Measurements from ENCODE around the gene FARSB. TPM values are rescaled to one million over a fixed set of nuclear protein-coding genes. Genes with fewer than 3 reads are reported as not detected.

Gene FARSB
- total RNA-seq, 2 experiments from 2014 or later = 56.3 to 58.5 TPM

GRCh38 chr2:222548992-222549391, 106.9 kb downstream of the FARSB start:
- Mint-ChIP-seq H3K4me3 (no peak overlapping the region), H3K4me1 (no peaks in the 10 kb centered on the region), H3K36me3 (ENCODE audit: low read depth) (no peaks in the 10 kb centered on the region), H3K9me3 (ENCODE audit: low read depth) (no peaks in the 10 kb centered on the region), H3K27ac (no peak overlapping the region), H3K27me3 (peaks cover 3% of the 10 kb centered on the region)
- CTCF ChIA-PET = no interaction called here
- ATAC-seq (no peak), DNase-seq (no peak)
- intact Hi-C loops (cut with DNase I, micrococcal nuclease) = no loop called here
- POLR2A ChIA-PET = no interaction called here

DNA sequence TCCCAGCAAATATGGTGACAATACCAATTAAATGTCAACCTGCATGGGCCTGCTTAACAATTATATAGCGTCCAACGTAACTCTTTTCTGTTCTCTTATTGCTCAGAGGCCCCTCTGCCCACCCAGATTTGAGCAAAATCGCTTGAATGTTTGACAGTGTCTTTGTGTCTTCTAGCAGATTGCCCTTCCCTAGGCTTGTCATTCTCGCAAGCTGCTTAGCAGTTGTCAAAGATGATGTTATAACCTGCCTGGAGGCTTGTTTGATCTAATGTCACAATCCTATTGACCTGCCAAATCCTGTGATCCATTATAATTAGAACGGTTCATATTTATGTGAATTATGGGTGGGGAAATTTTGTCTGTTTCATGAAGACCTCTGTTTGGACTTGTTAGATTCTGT, 108.8 kb downstream of the FARSB start:
- ChIA-PET POLR2A (no interaction called here), CTCF (interaction anchor here (0.7 kb wide), 1 partner anchor 315 kb away, joined by 3 read pairs; no protein-coding TSS in a partner anchor)
- Mint-ChIP-seq H3K4me3 (no peak overlapping the region), H3K27me3 (peaks cover under 1% of the 10 kb centered on the region), H3K4me1 (no peaks in the 10 kb centered on the region), H3K9me3 (ENCODE audit: low read depth) (no peaks in the 10 kb centered on the region), H3K27ac (no peak overlapping the region), H3K36me3 (ENCODE audit: low read depth) (no peaks in the 10 kb centered on the region)
- ATAC-seq (no peak), DNase-seq (no peak)
- intact Hi-C loops (cut with DNase I, micrococcal nuclease) = no loop called here

DNA sequence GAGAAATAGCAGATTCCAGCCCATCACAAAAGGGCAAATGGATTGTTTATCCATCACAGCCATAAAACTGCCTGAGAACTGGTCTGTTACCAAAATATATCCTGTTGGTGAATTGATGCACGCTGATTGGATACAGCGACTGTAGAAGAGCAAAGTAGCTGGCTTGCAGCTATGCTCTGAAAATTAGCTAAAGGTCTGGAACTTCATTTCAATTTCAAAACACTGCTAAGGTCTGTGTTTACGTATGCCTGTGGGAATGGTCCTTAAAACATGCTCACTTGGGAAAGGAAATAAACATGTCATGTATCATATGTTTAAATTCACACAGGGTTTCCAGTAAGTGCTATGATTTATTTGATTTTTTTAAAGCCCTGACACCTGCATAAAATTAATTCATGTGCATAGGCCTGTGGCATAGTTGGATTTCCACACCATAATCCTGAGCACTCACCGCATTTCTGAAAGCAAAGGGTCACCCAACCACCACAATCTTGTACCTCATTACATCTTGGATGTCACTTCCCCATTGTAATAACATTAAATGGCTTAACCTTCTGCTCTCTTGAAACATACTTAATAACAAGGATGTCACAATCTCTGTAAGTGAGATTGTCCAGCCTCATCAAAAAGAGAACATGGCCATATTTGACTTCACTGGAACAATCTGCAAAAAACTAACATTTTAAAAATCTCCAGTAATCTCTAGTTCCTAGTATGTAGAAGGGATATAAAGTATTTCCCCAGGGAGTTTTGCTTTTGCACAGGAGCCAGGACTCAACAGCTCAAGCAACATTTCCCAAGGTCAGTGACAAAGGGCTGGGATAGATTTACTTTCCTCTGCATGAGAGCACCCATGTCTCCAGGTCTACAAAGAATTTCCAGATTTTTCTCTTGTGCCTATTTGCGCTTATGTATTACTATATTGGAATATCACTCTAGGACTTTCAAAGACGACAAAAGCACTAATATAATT, 109.8 kb downstream of the FARSB start:
- no peaks in the 10 kb centered on the region for H3K4me1 Mint-ChIP-seq
- POLR2A ChIA-PET = no interaction called here
- no peak for ATAC-seq
- intact Hi-C loops (cut with DNase I, micrococcal nuclease) = no loop called here
- H3K9me3 Mint-ChIP-seq (ENCODE audit: low read depth) = no peaks in the 10 kb centered on the region
- no peak overlapping the region for H3K27ac Mint-ChIP-seq
- no peaks in the 10 kb centered on the region for H3K36me3 Mint-ChIP-seq (ENCODE audit: low read depth)
- no peak overlapping the region for H3K4me3 Mint-ChIP-seq
- CTCF ChIA-PET = interaction anchor here (0.7 kb wide), 1 partner anchor 314 kb away, joined by 3 read pairs; no protein-coding TSS in a partner anchor
- no peak for DNase-seq
- peaks cover 2% of the 10 kb centered on the region for H3K27me3 Mint-ChIP-seq

DNA sequence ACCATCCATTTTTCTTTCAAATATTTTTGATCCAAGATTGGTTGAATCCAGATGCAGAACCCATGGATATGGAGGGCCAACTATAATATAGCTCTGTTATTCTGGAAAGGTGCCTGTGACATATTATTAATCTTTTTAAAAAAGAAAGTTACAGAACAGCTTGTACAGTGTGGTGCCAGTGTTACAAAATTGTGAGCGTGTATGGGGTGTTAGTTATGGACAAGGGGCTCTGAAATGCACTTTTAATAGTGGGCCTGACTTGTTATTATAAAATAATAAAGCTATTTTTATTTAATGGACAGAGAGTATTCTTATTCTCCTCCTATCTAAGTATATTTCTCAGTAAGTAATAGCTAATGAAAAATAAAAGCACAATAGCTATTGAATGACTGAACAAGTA, 111.2 kb downstream of the FARSB start:
- POLR2A ChIA-PET = no interaction called here
- intact Hi-C loops (cut with DNase I, micrococcal nuclease) = no loop called here
- Mint-ChIP-seq H3K9me3 (ENCODE audit: low read depth) (no peaks in the 10 kb centered on the region), H3K4me3 (no peak overlapping the region), H3K27ac (no peak overlapping the region), H3K36me3 (ENCODE audit: low read depth) (no peaks in the 10 kb centered on the region), H3K4me1 (no peaks in the 10 kb centered on the region), H3K27me3 (peaks cover 2% of the 10 kb centered on the region)
- CTCF ChIA-PET = interaction anchor here (1.1 to 1.3 kb wide), 2 partner anchors 147 to 227 kb away, joined by 3 to 5 read pairs; no protein-coding TSS in a partner anchor
- DNase-seq (no peak), ATAC-seq (no peak)

DNA sequence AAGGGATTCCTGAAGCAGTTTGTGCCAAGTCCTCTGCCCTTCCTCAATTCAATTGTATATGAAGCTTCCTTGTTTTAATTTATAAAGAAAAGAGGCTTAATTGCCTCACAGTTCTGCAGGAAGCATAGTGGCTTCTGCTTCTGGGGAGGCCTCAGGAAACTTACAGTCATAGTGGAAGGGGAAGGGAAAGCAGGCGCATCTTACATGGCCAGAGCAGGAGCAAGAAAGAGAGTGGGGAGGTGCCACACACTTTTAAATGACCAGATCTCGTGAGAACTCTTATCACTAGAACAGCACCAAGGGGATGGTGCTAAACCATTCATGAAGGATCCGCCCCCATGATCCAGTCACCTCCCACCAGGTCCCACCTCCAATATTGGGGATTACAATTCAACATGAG, 117.4 kb downstream of the FARSB start:
- no peaks in the 10 kb centered on the region for H3K36me3 Mint-ChIP-seq (ENCODE audit: low read depth)
- ChIA-PET POLR2A (no interaction called here), CTCF (no interaction called here)
- intact Hi-C loops (cut with DNase I, micrococcal nuclease) = no loop called here
- ATAC-seq (no peak), DNase-seq (no peak)
- H3K27ac Mint-ChIP-seq = no peak overlapping the region
- no peaks in the 10 kb centered on the region for H3K4me1 Mint-ChIP-seq
- H3K4me3 Mint-ChIP-seq = no peak overlapping the region
- H3K27me3 Mint-ChIP-seq = peaks cover 7% of the 10 kb centered on the region
- no peaks in the 10 kb centered on the region for H3K9me3 Mint-ChIP-seq (ENCODE audit: low read depth)

GRCh38 chr2:222535477-222535876, 120.4 kb downstream of the FARSB start:
- no peak for ATAC-seq
- no peak overlapping the region for H3K4me3 Mint-ChIP-seq
- CTCF ChIA-PET = no interaction called here

GRCh38 chr2:222532315-222532714, 123.6 kb downstream of the FARSB start:
- POLR2A ChIA-PET = no interaction called here
- no peak overlapping the region for H3K4me3 Mint-ChIP-seq

More at GRCh38 chr2:222535477-222535876, 120.4 kb downstream of the FARSB start:
- H3K4me1 Mint-ChIP-seq = no peaks in the 10 kb centered on the region
- H3K27me3 Mint-ChIP-seq = peaks cover 5% of the 10 kb centered on the region
- intact Hi-C loops (cut with DNase I, micrococcal nuclease) = no loop called here
- no peaks in the 10 kb centered on the region for H3K9me3 Mint-ChIP-seq (ENCODE audit: low read depth)
- DNase-seq = no peak
- H3K36me3 Mint-ChIP-seq (ENCODE audit: low read depth) = no peaks in the 10 kb centered on the region
- no peak overlapping the region for H3K27ac Mint-ChIP-seq
- POLR2A ChIA-PET = no interaction called here

DNA sequence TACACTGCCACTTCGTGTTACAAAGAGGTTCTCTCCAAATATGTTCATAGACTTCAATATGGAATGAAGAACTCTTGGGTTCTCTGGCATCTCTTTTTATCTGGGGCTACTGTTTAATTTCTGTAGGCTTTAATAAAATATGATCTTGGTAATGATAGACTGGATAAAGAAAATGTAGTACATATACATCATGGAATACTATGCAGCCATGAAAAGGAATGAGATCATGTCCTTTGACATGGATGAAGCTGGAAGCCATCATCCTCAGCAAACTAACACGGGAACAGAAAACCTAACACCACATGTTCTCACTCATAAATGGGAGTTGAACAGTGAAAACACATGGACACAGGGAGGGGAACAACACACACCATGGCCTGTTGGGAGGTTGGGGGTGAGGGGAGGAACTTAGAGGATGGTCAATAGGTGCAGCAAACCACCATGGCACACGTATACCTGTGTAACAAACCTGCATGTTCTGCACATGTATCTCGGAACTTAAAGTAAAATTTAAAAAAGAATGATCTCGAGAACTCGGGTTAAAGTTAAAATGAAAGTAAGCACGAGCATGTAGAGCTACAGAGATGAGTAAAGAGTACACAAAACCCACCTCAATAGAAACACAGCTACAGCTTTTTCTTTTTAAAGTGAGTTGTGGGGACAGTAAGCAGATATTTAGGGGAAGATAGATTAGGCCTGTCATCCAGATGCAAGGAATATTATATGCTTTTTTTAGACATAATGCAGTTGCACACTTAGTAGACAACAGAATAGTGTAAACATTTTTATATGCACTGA, 129.2 kb downstream of the FARSB start:
- H3K36me3 Mint-ChIP-seq (ENCODE audit: low read depth) = peaks cover 14% of the 10 kb centered on the region
- no peak for ATAC-seq
- no peak overlapping the region for H3K4me3 Mint-ChIP-seq
- no peaks in the 10 kb centered on the region for H3K4me1 Mint-ChIP-seq
- ChIA-PET CTCF (no interaction called here), POLR2A (no interaction called here)
- H3K27ac Mint-ChIP-seq = no peak overlapping the region
- no peaks in the 10 kb centered on the region for H3K9me3 Mint-ChIP-seq (ENCODE audit: low read depth)
- H3K27me3 Mint-ChIP-seq = no peaks in the 10 kb centered on the region
- no peak for DNase-seq
- intact Hi-C loops (cut with DNase I, micrococcal nuclease) = loop anchor here in 1 of 2 experiments (10.0 kb wide), 1 partner anchor 102 kb away; the partner anchor contains the start of gene SGPP2

More at GRCh38 chr2:222532315-222532714, 123.6 kb downstream of the FARSB start:
- Mint-ChIP-seq H3K36me3 (ENCODE audit: low read depth) (no peaks in the 10 kb centered on the region), H3K4me1 (no peaks in the 10 kb centered on the region), H3K9me3 (ENCODE audit: low read depth) (no peaks in the 10 kb centered on the region), H3K27me3 (peaks cover 2% of the 10 kb centered on the region), H3K27ac (no peak overlapping the region)
- intact Hi-C loops (cut with DNase I, micrococcal nuclease) = no loop called here
- ATAC-seq = no peak
- DNase-seq = no peak
- CTCF ChIA-PET = interaction anchor here (1.3 kb wide), 1 partner anchor 9 kb away, joined by 4 read pairs; no protein-coding TSS in a partner anchor

GRCh38 chr2:222525811-222526210, 130.1 kb downstream of the FARSB start:
- intact Hi-C loops (cut with DNase I, micrococcal nuclease) = loop anchor here in 1 of 2 experiments (10.0 kb wide), 1 partner anchor 101 kb away; the partner anchor contains the start of gene SGPP2
- Mint-ChIP-seq H3K36me3 (ENCODE audit: low read depth) (peaks cover 14% of the 10 kb centered on the region), H3K4me1 (no peaks in the 10 kb centered on the region), H3K9me3 (ENCODE audit: low read depth) (no peaks in the 10 kb centered on the region), H3K27me3 (no peaks in the 10 kb centered on the region), H3K4me3 (no peak overlapping the region), H3K27ac (no peak overlapping the region)
- CTCF ChIA-PET = no interaction called here
- POLR2A ChIA-PET = no interaction called here
- DNase-seq = no peak
- no peak for ATAC-seq

GRCh38 chr2:222523783-222524544, 131.9 kb downstream of the FARSB start:
- ChIA-PET POLR2A (no interaction called here), CTCF (interaction anchor here (0.9 kb wide), 1 partner anchor 8 kb away, joined by 4 read pairs; no protein-coding TSS in a partner anchor)
- Mint-ChIP-seq H3K9me3 (ENCODE audit: low read depth) (no peaks in the 10 kb centered on the region), H3K36me3 (ENCODE audit: low read depth) (peaks cover 14% of the 10 kb centered on the region), H3K4me1 (no peaks in the 10 kb centered on the region), H3K4me3 (no peak overlapping the region), H3K27me3 (peaks cover 4% of the 10 kb centered on the region), H3K27ac (no peak overlapping the region)
- DNase-seq (no peak), ATAC-seq (no peak)
- intact Hi-C loops (cut with DNase I, micrococcal nuclease) = loop anchor here in 1 of 2 experiments (10.0 kb wide), 1 partner anchor 99 kb away; the partner anchor contains the start of gene SGPP2

- Mint-ChIP-seq H3K9me3 (ENCODE audit: low read depth) (no peaks in the 10 kb centered on the region), H3K4me3 (no peak overlapping the region), H3K4me1 (no peaks in the 10 kb centered on the region), H3K27ac (no peak overlapping the region), H3K36me3 (ENCODE audit: low read depth) (peaks cover 14% of the 10 kb centered on the region), H3K27me3 (peaks cover 8% of the 10 kb centered on the region)
- intact Hi-C loops (cut with DNase I, micrococcal nuclease) = loop anchor here in 1 of 2 experiments (10.0 kb wide), 1 partner anchor 97 kb away; the partner anchor contains the start of gene SGPP2
- ATAC-seq (no peak), DNase-seq (no peak)
- CTCF ChIA-PET = no interaction called here
- POLR2A ChIA-PET = no interaction called here
Measured at GRCh38 chr2:222522082-222522481, 133.8 kb downstream of the FARSB start.
